ENCODE measurements around the gene ANKDD1B. TPM values are rescaled to one million over a fixed set of nuclear protein-coding genes. Genes with fewer than 3 reads are reported as not detected.
A peak's percentile ranks its signal among the peaks of the same experiment; 100 is the strongest.
"Not testable (repeated sequence)": the region's sequence is repeated elsewhere in the genome, so short reads cannot be mapped to it uniquely, and the experiment has no call there.

Gene ANKDD1B
- total RNA-seq (2014; rRNA removed; shearing (Covaris generic)), result not detected in 2 replicates

- no peak for DNase-seq (ENCODE audit: low spot score)
Measured at GRCh38 chr5:75611311-75612225, at the start of gene ANKDD1B. Gene ANKDD1B (plus strand): TSS chr5:75611453. CDS start chr5:75611635, 182 bp downstream.

- peak; percentile 95 for DNase-seq (ENCODE audit: low spot score)
Measured at GRCh38 chr5:75565991-75566709, 45.1 kb upstream of the ANKDD1B start.

GRCh38 chr5:75566710-75567309 lies 44.4 kb upstream of the ANKDD1B start:
- DNase-seq (ENCODE audit: low spot score), result peak; percentile 96

- DNase-seq (ENCODE audit: low spot score), result peak; percentile 67
Measured at GRCh38 chr5:75567710-75568109, 43.5 kb upstream of the ANKDD1B start.

GRCh38 chr5:75568202-75568601 lies 43.1 kb upstream of the ANKDD1B start:
- DNase-seq (ENCODE audit: low spot score), result no peak

- DNase-seq (ENCODE audit: low spot score), result no peak
Measured at GRCh38 chr5:75571547-75571946, 39.7 kb upstream of the ANKDD1B start.

- no peak for DNase-seq (ENCODE audit: low spot score)
Measured at GRCh38 chr5:75574791-75575190, 36.5 kb upstream of the ANKDD1B start.

GRCh38 chr5:75578280-75578679 lies 33.0 kb upstream of the ANKDD1B start:
- DNase-seq (ENCODE audit: low spot score), result not testable (repeated sequence)

- peak; percentile 8 for DNase-seq (ENCODE audit: low spot score)
Measured at GRCh38 chr5:75584641-75585040, 26.6 kb upstream of the ANKDD1B start.

- no peak for DNase-seq (ENCODE audit: low spot score)
Measured at GRCh38 chr5:75588666-75589065, 22.6 kb upstream of the ANKDD1B start.

GRCh38 chr5:75600535-75600934 lies 10.7 kb upstream of the ANKDD1B start:
- DNase-seq (ENCODE audit: low spot score), result no peak

- peak; percentile 5 for DNase-seq (ENCODE audit: low spot score)
Measured at GRCh38 chr5:75601567-75601966, 9.7 kb upstream of the ANKDD1B start.

- peak; percentile 53 for DNase-seq (ENCODE audit: low spot score)
Measured at GRCh38 chr5:75601996-75602395, 9.3 kb upstream of the ANKDD1B start.

- no peak for DNase-seq (ENCODE audit: low spot score)
Measured at GRCh38 chr5:75603371-75603770, 7.9 kb upstream of the ANKDD1B start.

GRCh38 chr5:75603821-75604220 lies 7.4 kb upstream of the ANKDD1B start:
- DNase-seq (ENCODE audit: low spot score), result no peak

- not testable (repeated sequence) for DNase-seq (ENCODE audit: low spot score)
Measured at GRCh38 chr5:75607341-75607740, 3.9 kb upstream of the ANKDD1B start.

GRCh38 chr5:75608870-75609269 lies 2.4 kb upstream of the ANKDD1B start:
- DNase-seq (ENCODE audit: low spot score), result no peak

- peak; percentile 10 for DNase-seq (ENCODE audit: low spot score)
Measured at GRCh38 chr5:75610201-75610600, 1.1 kb upstream of the ANKDD1B start.

GRCh38 chr5:75610859-75611310 lies 368 bp upstream of the ANKDD1B start:
- DNase-seq (ENCODE audit: low spot score), result not testable (repeated sequence)

GRCh38 chr5:75612226-75612569 lies 945 bp downstream of the ANKDD1B start:
- no peak for DNase-seq (ENCODE audit: low spot score)

- no peak for DNase-seq (ENCODE audit: low spot score)
Measured at GRCh38 chr5:75612901-75613300, 1.6 kb downstream of the ANKDD1B start.

- no peak for DNase-seq (ENCODE audit: low spot score)
Measured at GRCh38 chr5:75614176-75614575, 2.9 kb downstream of the ANKDD1B start.
